NCI-H2029 treated with DMSO at 0.1 percent for 48 hours (cell line): Measurements from ENCODE around the gene MLNR.

Experiments
- DNase-seq: peaks from one replicate; lab custom pipeline; 2025; lab: John Stamatoyannopoulos, UW

The MLNR gene, protein sequence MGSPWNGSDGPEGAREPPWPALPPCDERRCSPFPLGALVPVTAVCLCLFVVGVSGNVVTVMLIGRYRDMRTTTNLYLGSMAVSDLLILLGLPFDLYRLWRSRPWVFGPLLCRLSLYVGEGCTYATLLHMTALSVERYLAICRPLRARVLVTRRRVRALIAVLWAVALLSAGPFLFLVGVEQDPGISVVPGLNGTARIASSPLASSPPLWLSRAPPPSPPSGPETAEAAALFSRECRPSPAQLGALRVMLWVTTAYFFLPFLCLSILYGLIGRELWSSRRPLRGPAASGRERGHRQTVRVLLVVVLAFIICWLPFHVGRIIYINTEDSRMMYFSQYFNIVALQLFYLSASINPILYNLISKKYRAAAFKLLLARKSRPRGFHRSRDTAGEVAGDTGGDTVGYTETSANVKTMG

GRCh38 chr13:49220036-49220855, at the start of gene MLNR:
MLNR (plus strand) TSS chr13:49220338; CDS start chr13:49220338, 0 bp downstream.
- no peak for DNase-seq

GRCh38 chr13:49171359-49171758, 48.8 kb upstream of the MLNR start:
- DNase-seq: no peak

DNA sequence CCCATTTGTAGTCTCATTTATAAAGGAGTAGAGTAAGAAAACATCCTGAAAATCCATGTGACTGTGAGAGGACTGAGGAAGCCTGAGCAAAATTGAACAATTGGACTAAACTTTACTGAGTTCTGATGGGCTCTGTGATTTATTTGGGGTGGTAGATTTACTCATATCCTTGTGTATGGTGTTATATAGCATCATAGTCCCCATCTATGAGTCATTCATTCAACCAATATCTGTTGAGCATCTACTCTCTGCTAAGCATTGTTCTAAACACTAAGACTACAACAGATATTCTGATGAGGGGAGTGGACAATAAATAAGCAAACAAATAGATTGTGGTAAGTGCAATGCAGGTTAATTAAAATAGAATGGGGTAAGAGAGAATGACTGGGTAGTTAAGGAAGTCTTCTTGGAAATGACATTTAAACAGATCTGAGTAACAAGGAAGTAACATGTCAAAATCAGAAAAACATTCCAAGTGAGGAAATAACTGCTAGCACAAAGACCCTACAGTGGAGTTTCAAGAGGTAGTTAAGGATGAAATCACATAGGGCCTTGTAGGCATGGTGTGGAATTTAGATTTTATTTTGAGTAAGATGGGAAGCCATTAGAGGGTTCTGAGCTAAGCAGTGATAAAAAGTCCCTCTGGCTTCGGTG, 36.3 kb upstream of the MLNR start:
- no peak for DNase-seq

DNA sequence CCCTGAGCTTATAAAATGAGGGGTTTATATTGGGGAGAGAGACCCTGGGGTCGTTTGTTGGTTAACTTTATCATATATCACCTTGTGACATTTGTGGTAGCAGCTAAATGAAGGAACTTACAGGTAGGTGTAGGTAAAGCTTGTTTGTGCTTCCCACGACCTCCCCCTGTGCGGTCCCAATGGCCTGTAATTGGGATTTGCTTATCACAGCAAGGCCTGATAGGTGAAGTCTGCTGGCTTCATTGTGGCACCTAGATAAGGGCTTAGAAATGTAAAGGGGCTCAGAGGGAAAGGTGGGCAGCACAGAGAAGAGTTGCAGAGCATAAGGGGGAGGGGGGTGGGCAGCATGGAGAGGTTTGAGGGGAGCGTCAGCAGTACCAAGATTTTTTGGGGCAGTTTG, 35.5 kb upstream of the MLNR start:
- DNase-seq: no peak

- no peak for DNase-seq
Measured at GRCh38 chr13:49185264-49185663, 34.9 kb upstream of the MLNR start.

DNA sequence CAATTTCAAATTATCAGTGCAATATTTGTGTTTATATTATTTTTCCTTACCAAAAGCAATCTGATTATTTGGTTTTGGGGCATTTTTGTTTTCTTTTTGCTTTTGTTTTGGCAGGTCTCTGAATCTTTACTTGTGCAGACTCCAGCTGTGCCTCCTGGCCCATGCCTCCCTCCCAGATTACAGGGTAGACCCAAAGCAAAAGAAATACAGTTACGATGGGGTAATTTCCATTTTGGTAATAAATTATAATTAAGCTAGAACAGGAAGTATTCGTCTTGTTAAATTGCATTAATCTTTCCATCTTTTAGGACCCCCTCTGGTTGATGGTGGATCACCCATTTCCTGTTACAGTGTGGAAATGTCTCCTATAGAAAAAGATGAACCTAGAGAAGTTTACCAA, 29.2 kb upstream of the MLNR start:
- DNase-seq: no peak

DNA sequence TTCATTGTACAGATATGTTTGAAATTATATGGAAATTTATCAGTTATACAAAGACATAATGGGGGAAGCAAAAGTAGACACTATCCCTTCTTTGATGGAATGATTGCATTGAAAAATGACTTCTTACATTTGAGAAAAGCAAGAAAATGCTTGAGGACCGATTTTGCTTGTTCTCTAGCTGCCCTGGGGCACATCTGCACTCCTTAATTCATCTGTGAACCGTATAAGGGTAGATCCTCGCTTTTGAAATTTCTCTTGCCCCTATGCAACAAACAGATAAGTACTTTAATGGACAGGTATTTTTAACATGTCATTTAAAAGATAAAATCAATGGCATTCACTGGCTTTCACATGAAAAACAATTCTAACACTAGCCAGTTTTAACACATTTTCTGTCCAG, 13.5 kb upstream of the MLNR start:
- no peak for DNase-seq

GRCh38 chr13:49208619-49209018, 11.5 kb upstream of the MLNR start:
- DNase-seq: no peak

- DNase-seq: no peak
Measured at GRCh38 chr13:49210114-49210513, 10.0 kb upstream of the MLNR start.

GRCh38 chr13:49210669-49211068, 9.5 kb upstream of the MLNR start:
- no peak for DNase-seq

DNA sequence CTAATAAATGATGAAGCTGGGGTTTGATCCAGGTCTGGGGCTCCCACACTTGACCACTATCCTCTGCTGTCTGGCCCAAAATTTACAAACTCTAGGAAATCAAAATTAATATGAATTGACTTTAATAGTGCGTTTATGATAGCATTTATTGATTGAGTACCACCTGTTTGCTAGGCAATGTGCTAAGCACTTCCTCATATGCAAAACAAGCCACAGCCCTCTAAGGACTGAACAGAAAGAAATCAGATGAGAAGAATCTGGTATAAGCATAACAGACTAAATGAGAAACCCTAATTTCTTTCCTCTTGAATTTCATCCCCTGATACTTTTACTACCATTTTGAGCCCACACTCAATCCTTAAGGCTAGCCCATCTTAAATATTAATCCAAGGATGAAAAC, 6.6 kb upstream of the MLNR start:
- no peak for DNase-seq

DNA sequence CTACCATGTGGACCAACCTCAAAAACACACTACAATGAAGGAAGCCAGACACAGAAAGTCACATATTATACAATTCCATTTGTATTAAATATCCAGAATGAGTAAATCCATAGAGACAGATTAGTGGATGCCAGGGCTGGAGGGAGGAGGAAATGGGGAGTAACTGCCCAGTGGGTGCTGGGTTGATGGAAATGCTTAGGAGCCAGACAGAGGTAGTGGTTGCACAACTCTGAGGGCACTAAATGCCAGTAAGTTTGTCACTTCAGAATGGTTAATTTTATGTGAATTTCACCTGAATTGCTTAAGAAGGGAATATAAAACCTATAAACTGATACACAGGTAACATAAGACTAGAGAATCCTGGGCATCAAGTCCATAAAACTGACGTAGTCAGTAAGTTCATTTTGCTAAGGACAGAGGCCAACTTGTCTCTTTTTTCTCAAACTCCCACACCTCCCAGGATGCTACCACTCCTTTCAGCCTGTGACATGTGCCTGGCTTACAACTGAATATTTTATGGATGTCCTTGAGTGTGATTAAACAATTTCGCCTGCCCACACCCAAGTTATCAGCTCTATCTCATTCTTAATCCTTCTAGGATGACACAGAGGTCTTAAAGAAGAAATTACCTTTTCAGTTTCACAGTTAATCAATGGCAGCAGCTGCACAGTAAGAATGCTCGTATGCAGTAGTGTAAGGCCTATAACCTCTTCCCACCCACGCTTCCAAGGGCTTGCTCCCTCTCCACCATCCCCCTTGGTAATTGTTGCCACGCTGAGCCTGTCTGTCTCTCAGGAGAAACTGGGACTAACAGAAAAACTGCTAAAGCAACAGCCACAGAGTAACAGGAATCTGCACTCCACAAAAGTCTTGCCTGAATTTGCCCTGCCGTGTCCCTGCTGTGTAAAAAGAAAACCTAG, 5.9 kb upstream of the MLNR start:
- DNase-seq: no peak

- no peak for DNase-seq
Measured at GRCh38 chr13:49214917-49215376, 5.2 kb upstream of the MLNR start.

DNA sequence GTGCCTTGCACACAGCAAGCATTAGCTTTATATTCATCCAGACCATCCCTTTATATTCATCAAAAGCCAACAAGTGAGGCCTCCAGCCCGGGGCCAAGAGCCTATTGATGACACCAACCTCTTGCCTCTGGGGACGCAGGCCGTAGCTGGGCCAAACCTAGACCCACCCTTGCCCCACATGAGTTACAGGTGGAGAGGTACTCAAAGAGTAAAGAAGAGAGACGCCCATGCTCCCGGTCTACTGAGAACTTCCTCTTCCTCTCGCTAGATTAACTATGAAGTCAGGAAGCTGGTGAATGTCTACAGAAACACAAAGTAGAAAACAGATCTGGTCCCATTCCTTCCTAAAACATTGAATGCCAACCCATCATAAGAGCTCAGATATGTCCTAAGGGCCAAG, 3.8 kb upstream of the MLNR start:
- DNase-seq: no peak

DNA sequence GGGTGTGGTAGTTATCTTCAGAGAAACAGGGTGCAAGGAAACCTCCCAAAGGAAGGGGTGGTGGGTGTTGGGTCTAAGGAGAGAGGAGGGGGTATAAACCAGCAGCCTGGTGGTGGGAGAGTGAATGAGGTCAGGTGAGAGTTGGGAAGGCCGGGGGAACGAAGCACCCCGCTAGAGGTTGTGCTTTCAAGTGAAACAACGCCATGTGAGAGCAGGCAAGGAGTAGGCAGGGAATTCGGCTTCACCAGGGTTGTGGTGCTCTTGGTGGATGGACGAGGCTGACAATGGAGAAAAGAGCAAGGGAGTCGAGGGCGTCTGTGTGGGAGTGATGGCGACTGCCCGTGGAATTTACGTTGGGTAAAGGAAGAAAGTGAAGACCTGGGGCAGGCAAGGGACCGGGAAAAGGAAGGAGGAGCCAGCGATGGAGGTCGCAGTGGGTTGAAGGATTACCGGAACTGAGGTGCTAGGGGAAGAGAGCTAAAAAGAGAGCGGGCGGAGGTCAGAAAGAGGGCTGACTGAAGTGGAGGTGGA, 2.1 kb upstream of the MLNR start:
- no peak for DNase-seq

- DNase-seq: no peak
Measured at GRCh38 chr13:49218493-49219051, 1.6 kb upstream of the MLNR start.

- no peak for DNase-seq
Measured at GRCh38 chr13:49219647-49220035, 497 bp upstream of the MLNR start.

DNA sequence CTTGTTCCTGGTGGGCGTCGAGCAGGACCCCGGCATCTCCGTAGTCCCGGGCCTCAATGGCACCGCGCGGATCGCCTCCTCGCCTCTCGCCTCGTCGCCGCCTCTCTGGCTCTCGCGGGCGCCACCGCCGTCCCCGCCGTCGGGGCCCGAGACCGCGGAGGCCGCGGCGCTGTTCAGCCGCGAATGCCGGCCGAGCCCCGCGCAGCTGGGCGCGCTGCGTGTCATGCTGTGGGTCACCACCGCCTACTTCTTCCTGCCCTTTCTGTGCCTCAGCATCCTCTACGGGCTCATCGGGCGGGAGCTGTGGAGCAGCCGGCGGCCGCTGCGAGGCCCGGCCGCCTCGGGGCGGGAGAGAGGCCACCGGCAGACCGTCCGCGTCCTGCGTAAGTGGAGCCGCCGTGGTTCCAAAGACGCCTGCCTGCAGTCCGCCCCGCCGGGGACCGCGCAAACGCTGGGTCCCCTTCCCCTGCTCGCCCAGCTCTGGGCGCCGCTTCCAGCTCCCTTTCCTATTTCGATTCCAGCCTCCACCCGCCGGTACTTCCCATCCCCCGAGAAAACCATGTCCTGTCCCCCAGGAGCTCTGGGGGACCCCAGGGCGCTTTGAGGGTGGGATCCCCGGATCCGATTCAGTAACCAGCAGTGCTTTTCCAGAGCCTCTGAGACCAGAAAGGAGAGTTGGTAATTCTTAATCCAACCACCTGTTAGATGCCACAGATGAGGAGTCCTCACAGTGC, 885 bp downstream of the MLNR start:
- no peak for DNase-seq

GRCh38 chr13:49221590-49221965, 1.4 kb downstream of the MLNR start:
- no peak for DNase-seq
